Parathyroid adenoma (tissue), 2 donors: Measurements from ENCODE around the gene ABCA3.

Experiments used
- H2AFZ ChIP-seq: fragments of 300-600 bp; sonication (generic); one replicate; pipeline ENCODE4 v1.7.0; 2017; ENCODE audit warnings: antibody characterized with exemption, mild to moderate bottlenecking
- H3K27ac ChIP-seq: fragments of 300-600 bp; sonication (generic); one replicate; pipeline ENCODE4 v1.7.0; 2017
- H3K27me3 ChIP-seq: fragments of 300-600 bp; sonication (generic); one replicate; pipeline ENCODE4 v1.7.0; 2017; ENCODE audit warnings: low read length; ENCODE audit not compliant: control insufficient read depth, insufficient read depth
- H3K36me3 ChIP-seq: fragments of 300-600 bp; sonication (generic); one replicate; pipeline ENCODE4 v1.7.0; 2017; ENCODE audit warnings: low read length; ENCODE audit not compliant: control insufficient read depth, insufficient read depth
- H3K4me1 ChIP-seq: fragments of 300-600 bp; sonication (generic); one replicate; pipeline ENCODE4 v1.7.0; 2017; ENCODE audit warnings: control low read depth
- H3K4me2 ChIP-seq: fragments of 300-600 bp; sonication (generic); one replicate; pipeline ENCODE4 v1.7.0; 2017; ENCODE audit warnings: low read length
- H3K4me3 ChIP-seq: fragments of 300-600 bp; sonication (generic); one replicate; pipeline ENCODE4 v1.7.0; 2017; ENCODE audit warnings: low read depth, low read length
- H3K79me2 ChIP-seq: fragments of 300-600 bp; sonication (generic); one replicate; pipeline ENCODE4 v1.7.0; 2017; ENCODE audit warnings: control low read depth
- H3K9ac ChIP-seq: fragments of 300-600 bp; sonication (generic); one replicate; pipeline ENCODE4 v1.7.0; 2017; ENCODE audit warnings: mild to moderate bottlenecking
- H3K9me3 ChIP-seq: fragments of 300-600 bp; sonication (generic); one replicate; pipeline ENCODE4 v1.7.0; 2017; ENCODE audit warnings: low read length; ENCODE audit not compliant: control insufficient read depth
- CTCF ChIP-seq: fragments of 300-600 bp; sonication (generic); IDR thresholded peaks from one replicate; pipeline ENCODE4 v1.7.0; 2017; ENCODE audit warnings: antibody characterized with exemption, mild to moderate bottlenecking
- donor health status: primary hyperparathyroidism.

ABCA3 gene

GRCh38 chr16:2273484-2273883, 67.0 kb downstream of the ABCA3 start:
- Histone ChIP-seq H2AFZ (no peak overlapping the region), H3K79me2 (peaks cover 2% of the 10 kb centered on the region), H3K9me3 (no peaks in the 10 kb centered on the region), H3K4me2 (no peak overlapping the region), H3K36me3 (no peaks in the 10 kb centered on the region), H3K4me1 (peaks cover 4% of the 10 kb centered on the region), H3K27me3 (no peaks in the 10 kb centered on the region), H3K4me3 (no peak overlapping the region), H3K27ac (no peak overlapping the region), H3K9ac (no peak overlapping the region)
- TF ChIP-seq CTCF, result no peak

DNA sequence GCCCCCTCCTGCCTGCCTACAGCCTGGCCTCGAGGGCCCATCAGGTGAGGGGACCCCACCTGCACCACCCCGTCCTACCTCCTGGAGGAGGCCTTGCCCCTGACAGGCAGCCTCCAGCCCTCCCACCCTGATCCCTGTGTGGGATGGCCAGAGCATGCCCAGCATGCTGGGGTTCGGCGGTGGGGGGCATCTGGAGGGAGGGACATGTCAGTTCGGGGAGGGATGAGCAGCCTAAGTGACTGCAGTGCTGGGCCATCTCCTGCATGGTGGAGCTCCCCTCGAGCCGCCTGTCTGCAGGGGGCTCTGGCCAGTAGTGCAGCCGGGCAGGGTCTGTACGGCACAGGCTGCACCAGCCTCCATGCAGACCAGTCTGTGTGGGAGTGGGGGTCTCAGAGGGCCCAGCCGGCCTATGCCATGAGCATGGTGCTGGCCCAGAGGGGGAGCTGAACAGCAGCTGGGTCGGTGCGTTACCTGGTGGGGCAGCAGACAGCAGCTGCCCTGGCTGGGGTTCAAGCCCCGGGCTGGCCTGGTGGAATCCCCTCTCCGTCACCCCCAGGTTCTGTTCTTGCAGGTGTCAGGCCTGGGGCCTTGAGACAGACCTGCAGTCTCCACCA, 68.6 kb downstream of the ABCA3 start:
- Histone ChIP-seq H3K27ac (no peak overlapping the region), H3K4me1 (peaks cover 4% of the 10 kb centered on the region), H3K36me3 (no peaks in the 10 kb centered on the region), H3K9me3 (no peaks in the 10 kb centered on the region), H2AFZ (no peak overlapping the region), H3K9ac (no peak overlapping the region), H3K4me2 (no peak overlapping the region), H3K79me2 (peaks cover 3% of the 10 kb centered on the region), H3K4me3 (no peak overlapping the region), H3K27me3 (no peaks in the 10 kb centered on the region)
- TF ChIP-seq CTCF, result no peak

- Histone ChIP-seq H3K27ac (no peak overlapping the region), H3K9ac (no peak overlapping the region), H3K4me2 (no peak overlapping the region), H3K9me3 (no peaks in the 10 kb centered on the region), H3K79me2 (peaks cover 8% of the 10 kb centered on the region), H2AFZ (no peak overlapping the region), H3K27me3 (no peaks in the 10 kb centered on the region), H3K4me1 (peaks cover 4% of the 10 kb centered on the region), H3K36me3 (no peaks in the 10 kb centered on the region), H3K4me3 (no peak overlapping the region)
- TF ChIP-seq CTCF, result no peak
These were observed 69.7 kb downstream of the ABCA3 start for GRCh38 chr16:2270588-2271470.

DNA sequence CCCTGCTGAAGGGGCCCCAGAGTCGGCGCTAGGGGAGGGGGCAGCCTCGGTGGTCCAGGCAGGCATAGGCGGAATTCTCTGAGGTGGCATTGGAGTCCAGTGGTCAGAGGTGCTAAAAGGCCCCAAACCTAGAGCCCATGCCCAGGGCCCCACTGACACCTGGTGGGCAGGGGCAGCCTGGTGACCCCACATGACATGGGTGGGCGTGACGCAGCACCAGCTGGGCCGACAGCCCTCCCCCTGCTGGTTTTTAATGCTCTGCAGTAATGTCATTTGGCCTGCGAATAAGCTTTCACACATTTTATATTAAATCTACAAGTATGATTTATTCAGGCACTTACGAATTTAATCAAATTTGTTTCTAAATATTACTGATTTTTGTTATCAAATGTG, 70.5 kb downstream of the ABCA3 start:
- no peak overlapping the region for H3K4me2 ChIP-seq
- H3K9ac ChIP-seq, result no peak overlapping the region
- TF ChIP-seq CTCF, result no peak
- peaks cover 15% of the 10 kb centered on the region for H3K79me2 ChIP-seq
- no peaks in the 10 kb centered on the region for H3K27me3 ChIP-seq
- no peak overlapping the region for H2AFZ ChIP-seq
- no peaks in the 10 kb centered on the region for H3K36me3 ChIP-seq
- H3K4me3 ChIP-seq, result no peak overlapping the region
- no peak overlapping the region for H3K27ac ChIP-seq
- H3K9me3 ChIP-seq, result no peaks in the 10 kb centered on the region
- H3K4me1 ChIP-seq, result peaks cover 4% of the 10 kb centered on the region
